ENCODE data around the gene PMM2.

The PMM2 gene

DNA sequence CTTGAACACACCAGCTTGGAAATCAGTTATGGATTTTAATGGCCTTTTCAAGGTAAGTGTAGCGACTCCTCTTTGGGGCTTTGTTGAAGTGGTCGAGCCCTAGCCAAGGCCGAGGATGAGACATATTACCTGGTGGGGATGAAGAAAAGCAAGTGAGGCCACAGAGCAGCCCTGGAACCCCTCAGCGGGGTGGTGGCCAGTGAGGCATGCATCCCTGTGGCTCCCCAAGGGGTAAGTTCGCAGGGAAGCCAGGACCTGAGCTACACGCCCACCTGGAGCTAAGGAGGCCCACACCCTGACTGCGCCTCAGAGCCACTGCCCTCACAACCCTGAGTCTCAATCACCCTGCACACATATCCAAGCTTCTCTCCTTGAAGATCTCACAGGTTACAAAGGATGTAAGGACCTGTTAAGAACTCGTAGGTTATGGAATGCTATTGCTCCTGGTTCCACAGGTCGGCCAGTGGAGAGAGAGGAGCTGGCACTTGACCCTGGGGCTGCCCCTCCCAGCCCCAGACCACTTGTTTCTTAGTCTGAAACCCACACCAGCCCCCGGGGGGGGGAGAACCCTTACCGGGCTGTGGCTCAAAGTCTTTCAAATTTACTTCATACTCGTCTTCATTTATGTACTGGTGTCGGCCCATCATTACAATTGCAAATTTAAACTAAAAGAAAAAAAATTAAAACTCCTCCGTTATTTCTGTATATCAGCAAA is 96.5 kb downstream of the PMM2 start:
- Mint-ChIP-seq H3K9me3 (no peaks in the 10 kb centered on the region), H3K27ac (peak overlapping the region; percentile 99), H3K4me3 (peak overlapping the region in 1 of 2 donors; percentile 44), H3K4me1 (peaks cover 31 to 63% of the 10 kb centered on the region in 2 donors), H3K27me3 (no peaks in the 10 kb centered on the region), H3K36me3 (peaks cover 65 to 76% of the 10 kb centered on the region in 2 donors)
- ATAC-seq (replicated peaks) (no peak), DNase-seq (no peak)

DNA sequence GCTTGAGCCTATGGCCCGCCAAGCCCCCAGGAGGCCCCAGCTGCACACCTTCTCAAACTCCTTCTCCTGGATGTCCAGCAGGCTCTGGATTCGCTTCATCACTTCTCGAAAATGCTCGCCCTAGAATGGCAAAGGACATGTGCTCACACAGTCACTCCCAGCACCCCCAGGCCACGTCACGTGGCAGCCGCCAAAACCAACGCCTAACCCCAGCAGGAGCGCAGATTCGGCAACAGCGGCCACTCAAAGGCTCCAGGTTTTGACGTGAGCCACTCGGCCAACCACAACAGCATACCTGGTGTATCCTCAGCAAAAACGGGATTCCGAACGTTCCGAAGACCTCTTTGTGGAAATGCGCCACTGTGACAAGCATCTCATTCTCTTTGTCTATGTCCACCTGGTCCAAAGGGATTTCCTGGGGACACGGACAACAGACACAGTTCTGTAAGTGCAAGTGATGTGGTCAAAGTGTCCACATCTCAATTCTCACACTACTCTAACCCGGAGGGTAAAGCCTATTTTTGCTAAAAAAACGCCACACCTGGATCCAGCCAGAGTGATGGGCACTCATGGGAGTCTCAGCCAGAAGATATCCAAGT is 97.2 kb downstream of the PMM2 start:
- peaks cover 32 to 59% of the 10 kb centered on the region in 2 donors for H3K4me1 Mint-ChIP-seq
- no peak for DNase-seq
- H3K27me3 Mint-ChIP-seq = no peaks in the 10 kb centered on the region
- H3K36me3 Mint-ChIP-seq = peaks cover 67 to 83% of the 10 kb centered on the region in 2 donors
- no peaks in the 10 kb centered on the region for H3K9me3 Mint-ChIP-seq
- H3K4me3 Mint-ChIP-seq = peak overlapping the region in 1 of 2 donors; percentile 44
- peak overlapping the region; percentile 99 for H3K27ac Mint-ChIP-seq
- no peak for ATAC-seq (replicated peaks)

DNA sequence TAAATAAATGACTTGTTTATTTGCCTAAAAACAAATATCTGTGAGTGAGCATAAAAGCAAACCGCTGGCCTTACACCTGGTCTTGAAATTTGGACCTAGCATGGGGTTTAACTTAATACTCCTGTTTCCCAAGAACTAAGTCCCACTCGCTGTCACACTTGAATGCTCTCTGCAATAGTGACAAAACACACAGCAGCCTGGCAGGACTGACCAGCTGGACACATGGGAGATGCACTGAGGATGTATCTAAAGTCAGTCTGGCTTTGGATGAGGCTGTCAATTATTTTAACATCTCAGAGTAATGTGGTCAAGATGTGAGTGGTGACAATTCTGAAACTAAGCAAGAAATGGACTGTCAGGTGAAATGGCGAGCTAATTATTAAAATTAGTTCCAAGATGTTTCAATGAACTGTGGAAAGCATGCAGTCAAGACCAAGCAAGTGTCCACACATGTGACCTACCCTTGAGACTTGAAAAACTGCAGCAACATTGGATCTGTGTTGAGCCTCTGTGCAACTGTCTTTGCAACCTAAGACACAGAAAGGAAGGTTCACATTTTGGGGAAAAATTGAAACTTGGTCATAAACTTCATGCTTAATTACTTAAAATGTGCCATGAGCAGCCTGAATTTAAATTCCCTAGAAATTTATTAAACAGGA is 101.2 kb downstream of the PMM2 start:
- peaks cover 7 to 23% of the 10 kb centered on the region in 2 donors for H3K4me1 Mint-ChIP-seq
- no peaks in the 10 kb centered on the region for H3K9me3 Mint-ChIP-seq
- peak overlapping the region in 1 of 2 donors; percentile 25 for H3K4me3 Mint-ChIP-seq
- ATAC-seq (replicated peaks) = peak; percentile 57 to 59
- no peaks in the 10 kb centered on the region for H3K27me3 Mint-ChIP-seq
- H3K36me3 Mint-ChIP-seq = peaks cover 51 to 74% of the 10 kb centered on the region in 2 donors
- H3K27ac Mint-ChIP-seq = peak overlapping the region; percentile 65
- no peak for DNase-seq
